Measurements from ENCODE around the gene DNTT.

The DNTT gene

GRCh38 chr10:96276426-96276825 is 27.8 kb upstream of the DNTT start (continued):
- TF ChIP-seq ZNF26 (tag by site-specific recombination; IDR thresholded peaks at IDR 0.05): no peak
- TF ChIP-seq ZBTB44 (tag by site-specific recombination; IDR thresholded peaks at IDR 0.05): no peak
- TF ChIP-seq OSR2 (tag by site-specific recombination; IDR thresholded peaks at IDR 0.05): no peak
- TF ChIP-seq GLIS2 (tag by site-specific recombination; IDR thresholded peaks at IDR 0.05): no peak
- TF ChIP-seq YY2 (tag by site-specific recombination; IDR thresholded peaks at IDR 0.05): no peak
- no peak for TF ChIP-seq ZNF423 (tag by site-specific recombination; IDR thresholded peaks at IDR 0.05)
- TF ChIP-seq ZBTB17 (tag by site-specific recombination; IDR thresholded peaks at IDR 0.05): no peak
- TF ChIP-seq REST (tag by site-specific recombination; IDR thresholded peaks at IDR 0.05): no peak

GRCh38 chr10:96276831-96277230 is 27.4 kb upstream of the DNTT start:
- Histone ChIP-seq H3K27ac (ENCODE audit: extremely low read depth, low read depth, low read length) (no peak overlapping the region), H3K9me3 (ENCODE audit: control insufficient read depth, insufficient read depth, low read depth, low read length) (no peaks in the 10 kb centered on the region), H3K4me3 (ENCODE audit: low read depth, low read length) (no peak overlapping the region), H3K4me1 (ENCODE audit: control insufficient read depth, insufficient read depth, low read length) (no peaks in the 10 kb centered on the region), H3K36me3 (ENCODE audit: control insufficient read depth in 2 of 2, insufficient read depth in 1 of 2, low read length in 2 of 2) (no peaks in the 10 kb centered on the region)
- ChIA-PET CTCF (no interaction called here), POLR2A (no interaction called here)
- TF ChIP-seq ZNF280C (tag by site-specific recombination; IDR thresholded peaks at IDR 0.05) (no peak), ZNF341 (tag by site-specific recombination; IDR thresholded peaks at IDR 0.05; ENCODE audit: low read depth) (no peak), ZBTB20 (tag by site-specific recombination; IDR thresholded peaks at IDR 0.05) (no peak), ZFHX2 (tag by site-specific recombination; conservative IDR thresholded peaks at IDR 0.05) (no peak), ZNF626 (tag by site-specific recombination; IDR thresholded peaks at IDR 0.05) (no peak), ZNF768 (tag by site-specific recombination; IDR thresholded peaks at IDR 0.05) (no peak), ZXDB (tag by site-specific recombination; IDR thresholded peaks at IDR 0.05) (no peak), IKZF3 (tag by site-specific recombination; IDR thresholded peaks at IDR 0.05) (no peak), ZBTB6 (tag by site-specific recombination; IDR thresholded peaks at IDR 0.05) (no peak), ZNF777 (tag by site-specific recombination; IDR thresholded peaks at IDR 0.05; ENCODE audit: borderline replicate concordance) (no peak), ZSCAN23 (tag by site-specific recombination; IDR thresholded peaks at IDR 0.05) (no peak), SP2 (tag by site-specific recombination; IDR thresholded peaks at IDR 0.05) (no peak), ZNF138 (tag by site-specific recombination; IDR thresholded peaks at IDR 0.05; ENCODE audit: borderline replicate concordance) (no peak), PRDM10 (tag by site-specific recombination; IDR thresholded peaks at IDR 0.05) (no peak), BCL11A (tag by site-specific recombination; IDR thresholded peaks at IDR 0.05; ENCODE audit: low read depth) (no peak)

All from HEK293 (cell line).